Mesenchymal stem cell (in vitro differentiated cells and primary cell): Measurements from ENCODE around the gene CACNA2D3.
A peak's percentile ranks its signal among the peaks of the same experiment; 100 is the strongest.

ENCODE experiments used
- DNase-seq: peaks from one replicate; pipeline ENCODE4 v3.0.0-alpha.2; 2013
- H2AFZ ChIP-seq: one replicate; pipeline ENCODE4 v1.6.1; 2013; ENCODE audit warnings: low read depth, mild to moderate bottlenecking, control low read depth, inconsistent platforms, low read length, moderate library complexity
- H2AK5ac ChIP-seq: 2 replicates; pipeline ENCODE4 v1.6.1; 2013; ENCODE audit warnings: low read length, moderate library complexity, mild to moderate bottlenecking, inconsistent platforms; ENCODE audit not compliant: severe bottlenecking
- H2BK120ac ChIP-seq: one replicate; pipeline ENCODE4 v1.6.1; 2013; ENCODE audit warnings: low read depth, mild to moderate bottlenecking, inconsistent platforms, low read length, moderate library complexity
- H2BK12ac ChIP-seq, 2 experiments: one replicate each; pipeline ENCODE4 v1.6.1; 2013; ENCODE audit warnings: inconsistent platforms in 2 of 2, low read length in 2 of 2, mild to moderate bottlenecking in 2 of 2, moderate library complexity in 2 of 2, control low read depth in 1 of 2
- H2BK15ac ChIP-seq: one replicate; pipeline ENCODE4 v1.6.1; 2013; ENCODE audit warnings: mild to moderate bottlenecking, low read depth, inconsistent platforms; ENCODE audit not compliant: poor library complexity, severe bottlenecking
- H2BK5ac ChIP-seq: 2 replicates; pipeline ENCODE4 v1.6.1; 2013; ENCODE audit warnings: low read depth, mild to moderate bottlenecking, low read length, control low read depth, inconsistent platforms; ENCODE audit not compliant: poor library complexity, severe bottlenecking
- H3K14ac ChIP-seq, 2 experiments: one replicate each; pipeline ENCODE4 v1.6.1; 2013; ENCODE audit warnings: inconsistent platforms in 2 of 2, low read length in 2 of 2, control low read depth in 1 of 2, mild to moderate bottlenecking in 1 of 2, moderate library complexity in 1 of 2
- H3K18ac ChIP-seq, 2 experiments: one replicate each; pipeline ENCODE4 v1.6.1; 2013; ENCODE audit warnings: inconsistent platforms in 2 of 2, low read length in 2 of 2, control low read depth in 1 of 2, low read depth in 1 of 2, mild to moderate bottlenecking in 1 of 2
- H3K23ac ChIP-seq, 2 experiments: one replicate each; pipeline ENCODE4 v1.6.1; 2013; ENCODE audit warnings: inconsistent platforms in 2 of 2, low read length in 2 of 2, mild to moderate bottlenecking in 2 of 2, moderate library complexity in 2 of 2, control low read depth in 1 of 2
- H3K27ac ChIP-seq: 2 replicates; pipeline ENCODE4 v1.5.1; 2013; ENCODE audit warnings: mild to moderate bottlenecking, moderate library complexity, low read length, control low read depth, inconsistent platforms; ENCODE audit not compliant: poor library complexity, severe bottlenecking
- H3K27me3 ChIP-seq, 2 experiments: 2 replicates each; pipeline versions ENCODE4 v1.6.1 to v1.7.0; 2013; ENCODE audit warnings: low read length in 2 of 2, mild to moderate bottlenecking in 2 of 2, moderate library complexity in 2 of 2, control low read depth in 1 of 2, inconsistent platforms in 1 of 2; ENCODE audit not compliant: control insufficient read depth in 1 of 2, insufficient read depth in 1 of 2
- H3K36me3 ChIP-seq, 2 experiments: 2 replicates each; pipeline versions ENCODE4 v1.6.1 to v1.7.0; 2013; ENCODE audit warnings: low read length in 2 of 2, control low read depth in 1 of 2, inconsistent platforms in 1 of 2, low read depth in 1 of 2, mild to moderate bottlenecking in 1 of 2; ENCODE audit not compliant: insufficient read depth in 2 of 2, control insufficient read depth in 1 of 2
- H3K4ac ChIP-seq, 2 experiments: one replicate each; pipeline ENCODE4 v1.6.1; 2013; ENCODE audit warnings: inconsistent platforms in 2 of 2, low read length in 2 of 2, mild to moderate bottlenecking in 2 of 2, moderate library complexity in 2 of 2, control low read depth in 1 of 2, low read depth in 1 of 2
- H3K4me1 ChIP-seq: 2 replicates; pipeline ENCODE4 v1.6.1; 2013; ENCODE audit warnings: low read depth, low read length, control low read depth; ENCODE audit not compliant: control insufficient read depth, insufficient read depth
- H3K4me2 ChIP-seq: 2 replicates; pipeline ENCODE4 v1.6.1; 2013; ENCODE audit warnings: low read length, mild to moderate bottlenecking, inconsistent platforms; ENCODE audit not compliant: poor library complexity, severe bottlenecking
- H3K4me3 ChIP-seq, 2 experiments: 2 replicates each; pipeline versions ENCODE4 v1.5.1 to v1.7.0; 2013; ENCODE audit warnings: low read length in 2 of 2, mild to moderate bottlenecking in 2 of 2, control low read depth in 1 of 2, low read depth in 1 of 2; ENCODE audit not compliant: insufficient read depth in 1 of 2
- H3K79me1 ChIP-seq: replicated peaks from 2 replicates; pipeline ENCODE4 v1.6.1; 2013; ENCODE audit warnings: mild to moderate bottlenecking, control low read depth, low read length, inconsistent platforms; ENCODE audit not compliant: poor library complexity, severe bottlenecking
- H3K9ac ChIP-seq: 2 replicates; pipeline ENCODE4 v1.7.0; 2013; ENCODE audit warnings: mild to moderate bottlenecking, low read length, moderate library complexity
- H3K9me3 ChIP-seq: 2 replicates; pipeline ENCODE4 v1.7.0; 2013; ENCODE audit warnings: mild to moderate bottlenecking, low read length; ENCODE audit not compliant: control insufficient read depth
- H4K8ac ChIP-seq: one replicate; pipeline ENCODE4 v1.6.1; 2013; ENCODE audit warnings: inconsistent platforms, mild to moderate bottlenecking, low read length, moderate library complexity
- H4K91ac ChIP-seq: one replicate; pipeline ENCODE4 v1.6.1; 2013; ENCODE audit warnings: mild to moderate bottlenecking, low read length, inconsistent platforms
- WGBS: methylation state at CpG from one replicate; pipeline ENCODE4 v1.1.7; 2013; ENCODE audit warnings: mixed read lengths; 5-methylcytosine and 5-hydroxymethylcytosine counted together

Gene CACNA2D3

DNA sequence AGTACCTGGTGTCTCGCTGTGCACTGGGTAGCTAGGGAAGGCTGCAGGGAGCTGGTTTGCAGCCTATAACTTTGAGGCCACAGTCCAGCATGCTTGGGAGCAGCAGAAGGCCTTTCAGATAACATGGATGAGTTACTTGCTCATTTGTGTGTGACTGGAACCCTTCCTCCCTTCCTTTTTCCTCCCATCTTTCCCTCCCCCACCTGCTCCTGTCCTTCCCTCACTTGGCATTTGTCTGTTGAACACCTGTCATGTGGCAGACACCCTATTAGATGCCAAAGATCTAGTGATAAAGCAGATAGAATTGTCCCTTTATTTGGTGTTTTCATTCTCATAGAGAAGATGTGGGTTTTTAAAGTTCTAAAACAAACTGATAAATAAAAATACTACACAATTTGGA, 733.9 kb downstream of the CACNA2D3 start:
- Histone ChIP-seq H3K27ac (no peak overlapping the region), H3K36me3 (no peaks in the 10 kb centered on the region), H3K4me1 (peaks cover 12% of the 10 kb centered on the region), H2BK15ac (no peak overlapping the region), H3K14ac (peak overlapping the region in 1 of 2 experiments; percentile 74), H4K91ac (no peak overlapping the region), H2BK120ac (no peak overlapping the region), H3K23ac (no peak overlapping the region), H3K9ac (no peak overlapping the region), H3K4me2 (no peak overlapping the region), H3K4me3 (no peak overlapping the region), H3K79me1 (no peaks in the 10 kb centered on the region), H4K8ac (no peak overlapping the region), H3K4ac (no peak overlapping the region), H3K9me3 (no peaks in the 10 kb centered on the region), H3K27me3 (peaks cover 2 to 8% of the 10 kb centered on the region in 2 experiments), H2BK12ac (peak overlapping the region in 1 of 2 experiments; percentile 43), H2AK5ac (no peak overlapping the region), H2AFZ (no peak overlapping the region), H3K18ac (no peak overlapping the region), H2BK5ac (no peak overlapping the region)
- 92% methylated on average over 1 of the region's 1 CpG for WGBS
- no peak for DNase-seq

DNA sequence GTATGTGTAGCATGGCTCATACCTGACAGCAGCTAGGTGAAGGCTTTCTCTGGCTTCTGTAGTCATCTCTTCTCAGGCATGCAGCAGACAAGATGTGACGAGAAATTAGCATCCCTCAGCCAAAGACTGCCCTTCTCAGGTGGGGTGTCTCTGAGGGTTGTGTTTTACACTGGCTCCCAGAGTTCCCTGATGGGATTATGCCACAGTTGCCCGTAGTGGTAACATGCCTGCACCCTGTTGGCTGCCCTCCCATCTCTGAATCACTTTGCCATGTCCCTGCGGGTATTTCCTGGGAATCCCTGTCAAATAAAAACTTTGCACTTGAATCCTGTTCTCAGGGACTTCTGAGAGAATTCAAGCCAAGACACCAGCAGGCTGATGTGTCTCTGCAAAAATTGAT, 735.0 kb downstream of the CACNA2D3 start:
- no peak overlapping the region for H3K23ac ChIP-seq
- H4K91ac ChIP-seq: no peak overlapping the region
- DNase-seq: no peak
- H3K9me3 ChIP-seq: no peaks in the 10 kb centered on the region
- no peak overlapping the region for H2BK15ac ChIP-seq
- no peak overlapping the region for H2BK120ac ChIP-seq
- H2BK5ac ChIP-seq: no peak overlapping the region
- H3K4me2 ChIP-seq: no peak overlapping the region
- WGBS: 90% methylated on average over 3 of the region's 3 CpGs
- peaks cover 2 to 8% of the 10 kb centered on the region in 2 experiments for H3K27me3 ChIP-seq
- H3K4me3 ChIP-seq: no peak overlapping the region
- no peaks in the 10 kb centered on the region for H3K36me3 ChIP-seq
- no peaks in the 10 kb centered on the region for H3K79me1 ChIP-seq
- H4K8ac ChIP-seq: peak overlapping the region; percentile 13
- H3K4me1 ChIP-seq: peaks cover 12% of the 10 kb centered on the region
- H3K9ac ChIP-seq: no peak overlapping the region
- H3K14ac ChIP-seq: no peak overlapping the region
- H3K27ac ChIP-seq: no peak overlapping the region
- peak overlapping the region; percentile 28 for H2AK5ac ChIP-seq
- peak overlapping the region in 1 of 2 experiments; percentile 18 for H2BK12ac ChIP-seq
- H3K4ac ChIP-seq: no peak overlapping the region
- no peak overlapping the region for H2AFZ ChIP-seq
- no peak overlapping the region for H3K18ac ChIP-seq

DNA sequence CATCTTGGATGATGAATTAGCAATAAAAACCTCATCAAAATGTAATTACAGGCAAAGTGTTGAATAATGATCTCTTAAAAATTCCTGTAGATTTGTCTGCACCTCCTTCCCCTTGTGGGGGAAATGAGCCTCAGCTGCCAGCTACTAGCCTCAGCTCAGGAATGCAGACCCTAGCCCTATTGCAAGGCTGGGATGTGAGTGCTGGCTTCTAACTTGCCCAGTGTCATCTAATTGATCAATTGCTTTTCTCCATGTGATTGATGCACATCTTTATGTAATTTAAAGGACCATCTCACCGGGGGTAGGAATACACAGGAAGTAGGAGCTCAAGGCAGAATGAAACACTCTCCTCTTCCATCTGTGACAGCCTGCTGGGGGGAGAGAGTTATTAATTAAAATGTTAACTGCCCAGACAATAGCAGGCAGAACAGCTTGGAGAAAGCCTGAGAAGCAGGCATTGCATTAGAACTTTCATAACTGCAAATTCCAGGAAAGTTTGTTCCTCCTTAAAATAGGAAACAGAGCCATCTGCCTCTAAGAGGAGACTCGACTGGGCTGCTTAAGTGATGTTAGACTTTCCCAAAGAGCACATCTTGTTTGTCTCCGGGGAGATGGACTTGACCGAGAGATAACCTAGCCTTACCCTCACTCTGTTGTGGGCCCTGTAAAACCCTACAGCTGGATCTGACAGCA, 735.9 kb downstream of the CACNA2D3 start:
- no peak for DNase-seq
- no peak overlapping the region for H3K14ac ChIP-seq
- no peak overlapping the region for H3K27ac ChIP-seq
- H3K9ac ChIP-seq: no peak overlapping the region
- no peak overlapping the region for H3K4me3 ChIP-seq
- H3K9me3 ChIP-seq: no peaks in the 10 kb centered on the region
- no peak overlapping the region for H3K23ac ChIP-seq
- 50% methylated on average over 4 of the region's 4 CpGs for WGBS
- no peaks in the 10 kb centered on the region for H3K36me3 ChIP-seq
- peaks cover 12% of the 10 kb centered on the region for H3K4me1 ChIP-seq
- no peak overlapping the region for H2BK12ac ChIP-seq
- no peak overlapping the region for H4K8ac ChIP-seq
- H2BK120ac ChIP-seq: no peak overlapping the region
- H2BK5ac ChIP-seq: no peak overlapping the region
- H3K4ac ChIP-seq: no peak overlapping the region
- H2BK15ac ChIP-seq: no peak overlapping the region
- no peak overlapping the region for H3K4me2 ChIP-seq
- no peak overlapping the region for H3K18ac ChIP-seq
- peaks cover 2 to 3% of the 10 kb centered on the region in 2 experiments for H3K27me3 ChIP-seq
- no peak overlapping the region for H4K91ac ChIP-seq
- H2AK5ac ChIP-seq: peak overlapping the region; percentile 35
- H3K79me1 ChIP-seq: no peaks in the 10 kb centered on the region
- H2AFZ ChIP-seq: no peak overlapping the region

DNA sequence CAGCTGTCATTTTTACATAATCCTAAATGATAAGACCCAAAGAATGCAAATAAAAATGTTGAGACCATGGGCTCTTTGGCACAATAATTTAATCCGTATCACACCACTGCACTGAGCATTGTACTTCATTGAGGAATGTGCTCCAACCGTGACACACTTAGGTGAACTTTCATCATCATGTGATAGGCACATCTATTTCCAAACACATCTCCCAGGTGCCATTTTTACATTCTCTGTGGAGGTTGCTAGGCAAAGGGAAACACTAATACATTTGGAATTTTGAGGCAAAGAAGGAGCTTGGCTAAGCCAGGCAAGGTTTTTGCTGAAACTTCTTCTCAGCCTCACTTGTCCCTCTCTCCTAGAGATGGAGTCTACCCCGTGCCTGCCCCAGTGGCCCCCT, 736.8 kb downstream of the CACNA2D3 start:
- no peaks in the 10 kb centered on the region for H3K9me3 ChIP-seq
- H3K4ac ChIP-seq: no peak overlapping the region
- H2AK5ac ChIP-seq: no peak overlapping the region
- DNase-seq: peak; percentile 35
- no peak overlapping the region for H2BK120ac ChIP-seq
- H2AFZ ChIP-seq: no peak overlapping the region
- H3K4me1 ChIP-seq: peaks cover 9% of the 10 kb centered on the region
- no peak overlapping the region for H3K4me3 ChIP-seq
- H4K8ac ChIP-seq: no peak overlapping the region
- H3K27me3 ChIP-seq: peaks cover 0 to 2% of the 10 kb centered on the region in 2 experiments
- no peaks in the 10 kb centered on the region for H3K36me3 ChIP-seq
- no peak overlapping the region for H3K23ac ChIP-seq
- H3K79me1 ChIP-seq: no peaks in the 10 kb centered on the region
- H3K27ac ChIP-seq: no peak overlapping the region
- H2BK12ac ChIP-seq: no peak overlapping the region
- H2BK15ac ChIP-seq: no peak overlapping the region
- 77% methylated on average over 3 of the region's 3 CpGs for WGBS
- no peak overlapping the region for H3K9ac ChIP-seq
- H2BK5ac ChIP-seq: no peak overlapping the region
- H3K14ac ChIP-seq: no peak overlapping the region
- H3K18ac ChIP-seq: peak overlapping the region in 1 of 2 experiments; percentile 42
- H3K4me2 ChIP-seq: no peak overlapping the region
- H4K91ac ChIP-seq: no peak overlapping the region
